GM10248 (cell line): ENCODE measurements around the gene CDC25A.

Experiments
- CTCF ChIA-PET: fragments of 300-600 bp; sonication (Branson Sonifier 250); formaldehyde crosslinking; extraction: SDS; loops from one replicate; lab custom pipeline; 2021; ENCODE audit warnings: antibody characterized with exemption; lab: Yijun Ruan, JAX
- POLR2A ChIA-PET: fragments of 350-650 bp; sonication (Branson Sonifier 250); formaldehyde crosslinking; extraction: SDS; loops from one replicate; lab custom pipeline; 2020; ENCODE audit warnings: antibody characterized with exemption; lab: Yijun Ruan, JAX
- DNase-seq: peaks from one replicate; pipeline ENCODE4 v3.0.0; 2012; ENCODE audit errors: extremely low spot score
- CTCF ChIP-seq: IDR thresholded peaks from 2 replicates; pipeline ENCODE4 v1.5.1; 2012; ENCODE audit warnings: mild to moderate bottlenecking, low read depth; ENCODE audit errors: extremely low read depth, missing control alignments, control extremely low read depth

Gene CDC25A

GRCh38 chr3:48188266-48189201 lies at the start of gene CDC25A:
Gene CDC25A, minus strand, starts transcription at chr3:48188417. Its CDS starts 470 bp downstream, at chr3:48187947.
- peak; percentile 99 for DNase-seq
- no peak for TF ChIP-seq CTCF
- POLR2A ChIA-PET, result interaction anchor here (0.5 to 1.1 kb wide), 4 partner anchors 12 to 1089 kb away, joined by 3 to 4 read pairs (median 3); no protein-coding TSS in a partner anchor
- CTCF ChIA-PET, result interaction anchor here (1.0 to 3.4 kb wide), 6 partner anchors 10 to 369 kb away, joined by 3 to 13 read pairs (median 4); no protein-coding TSS in a partner anchor

DNA sequence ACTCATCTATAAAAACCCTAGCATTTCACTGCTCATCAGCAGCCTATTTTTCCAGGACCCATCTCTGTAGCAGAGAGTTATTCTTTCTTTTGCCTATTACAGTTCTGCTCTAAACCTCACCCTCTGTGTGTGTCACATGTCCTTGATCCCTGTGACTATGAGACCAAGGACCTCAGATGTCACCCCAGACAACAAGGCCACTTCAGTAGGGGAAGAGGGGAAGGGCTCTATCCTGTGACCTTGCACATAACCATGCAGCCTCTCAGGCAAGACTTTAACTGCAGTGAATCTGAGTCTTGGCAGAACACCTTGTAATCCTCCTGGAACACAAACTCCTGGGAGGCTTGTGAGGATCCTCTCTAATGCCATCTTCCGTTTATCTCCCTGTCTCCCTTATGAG lies 48.3 kb upstream of the CDC25A start:
- no peak for DNase-seq
- ChIA-PET CTCF (interaction anchor here (1.0 to 11.6 kb wide), 4 partner anchors 9 to 402 kb away, joined by 3 to 132 read pairs (median 3); no protein-coding TSS in a partner anchor), POLR2A (no interaction called here)
- TF ChIP-seq CTCF, result no peak

- ChIA-PET POLR2A (no interaction called here), CTCF (interaction anchor here (0.6 to 11.6 kb wide), 7 partner anchors 9 to 319 kb away, joined by 3 to 132 read pairs (median 3); partner anchors contain the start of gene CAMP)
- no peak for DNase-seq
- no peak for TF ChIP-seq CTCF
Observed at GRCh38 chr3:48233542-48233941, 45.3 kb upstream of the CDC25A start.

GRCh38 chr3:48232734-48233133 lies 44.5 kb upstream of the CDC25A start:
- POLR2A ChIA-PET, result no interaction called here
- CTCF ChIA-PET, result interaction anchor here (0.9 to 11.6 kb wide), 8 partner anchors 8 to 214 kb away, joined by 3 to 132 read pairs (median 4); partner anchors contain the start of genes ATRIP, CAMP and ZNF589
- peak; percentile 78 for TF ChIP-seq CTCF
- peak; percentile 53 for DNase-seq

GRCh38 chr3:48232232-48232631 lies 44.0 kb upstream of the CDC25A start:
- ChIA-PET POLR2A (no interaction called here), CTCF (interaction anchor here (0.9 to 11.6 kb wide), 8 partner anchors 9 to 215 kb away, joined by 3 to 132 read pairs (median 4); partner anchors contain the start of genes ATRIP, CAMP and ZNF589)
- TF ChIP-seq CTCF, result no peak
- no peak for DNase-seq

- POLR2A ChIA-PET, result no interaction called here
Observed at GRCh38 chr3:48226939-48227338, 38.7 kb upstream of the CDC25A start.

More at GRCh38 chr3:48226939-48227338, 38.7 kb upstream of the CDC25A start:
- CTCF ChIA-PET, result interaction anchor here (1.0 to 5.1 kb wide), 5 partner anchors 10 to 209 kb away, joined by 3 to 40 read pairs (median 6); partner anchors contain the start of gene ZNF589
- TF ChIP-seq CTCF, result no peak
- no peak for DNase-seq
